Activated T-helper 17 cell treated with anti-CD3 and anti-CD28 coated beads, Interleukin-2, amount 50 U/mL, for 72 hours (primary cell): ENCODE data around the gene AP3D1. TPM values are rescaled to one million over a fixed set of nuclear protein-coding genes. Genes with fewer than 3 reads are reported as not detected.
A peak's percentile ranks its signal among the peaks of the same experiment; 100 is the strongest.
"Not testable (repeated sequence)": the region's sequence is repeated elsewhere in the genome, so short reads cannot be mapped to it uniquely, and the experiment has no call there.

Experiments
- ATAC-seq: fragments of 150-1000 bp; cut with Tn5 transposase; replicated peaks from 2 replicates; pipeline ENCODE4 v1.10.0; 2021; ENCODE audit warnings: mild to moderate bottlenecking, moderate library complexity
- H3K27ac Mint-ChIP-seq: one replicate; pipeline ENCODE4 v1.8.0; 2022; ENCODE audit warnings: mixed read lengths
- H3K27me3 Mint-ChIP-seq: one replicate; pipeline ENCODE4 v1.8.0; 2022; ENCODE audit warnings: mixed read lengths
- H3K36me3 Mint-ChIP-seq: one replicate; pipeline ENCODE4 v1.8.0; 2022; ENCODE audit warnings: low read depth, mild to moderate bottlenecking, mixed read lengths
- H3K4me1 Mint-ChIP-seq: one replicate; pipeline ENCODE4 v1.8.0; 2022; ENCODE audit warnings: mixed read lengths
- H3K4me3 Mint-ChIP-seq: one replicate; pipeline ENCODE4 v1.8.0; 2022; ENCODE audit warnings: mild to moderate bottlenecking, mixed read lengths
- H3K9me3 Mint-ChIP-seq: one replicate; pipeline ENCODE4 v1.8.0; 2022; ENCODE audit warnings: mixed read lengths
- total RNA-seq, 2 donors: library from RNA; stranded (reverse); gene quantifications; one replicate each; pipeline ENCODE4 v1.2.3, GENCODE V29; 2022

The AP3D1 gene
- total RNA-seq = 100 to 1,000 TPM in 1 of 2 donors, 10 to 100 TPM in 1; 83.6 to 108 TPM

- H3K27me3 Mint-ChIP-seq = no peaks in the 10 kb centered on the region
- peaks cover 42% of the 10 kb centered on the region for H3K36me3 Mint-ChIP-seq
- no peaks in the 10 kb centered on the region for H3K9me3 Mint-ChIP-seq
- H3K27ac Mint-ChIP-seq = peak within 1 kb of the TSS; percentile 93
- peak within 1 kb of the TSS; percentile 94 for H3K4me3 Mint-ChIP-seq
- ATAC-seq = peak; percentile 84
- peaks cover 15% of the 10 kb centered on the region for H3K4me1 Mint-ChIP-seq
Measured at GRCh38 chr19:2151339-2152229, at the start of gene AP3D1. AP3D1 (minus strand) TSS chr19:2151566; CDS start chr19:2151334, 232 bp downstream.

GRCh38 chr19:2200624-2201294, 49.4 kb upstream of the AP3D1 start:
- not testable (repeated sequence) for H3K27me3 Mint-ChIP-seq, H3K27ac Mint-ChIP-seq, H3K4me1 Mint-ChIP-seq, H3K9me3 Mint-ChIP-seq, ATAC-seq, H3K4me3 Mint-ChIP-seq
- peaks cover 73% of the 10 kb centered on the region for H3K36me3 Mint-ChIP-seq

- H3K9me3 Mint-ChIP-seq = no peaks in the 10 kb centered on the region
- no peak overlapping the region for H3K4me3 Mint-ChIP-seq
- no peaks in the 10 kb centered on the region for H3K27me3 Mint-ChIP-seq
- H3K4me1 Mint-ChIP-seq = no peaks in the 10 kb centered on the region
- H3K36me3 Mint-ChIP-seq = peaks cover 72% of the 10 kb centered on the region
- no peak for ATAC-seq
- H3K27ac Mint-ChIP-seq = no peak overlapping the region
Measured at GRCh38 chr19:2199861-2200623, 48.7 kb upstream of the AP3D1 start.

- no peaks in the 10 kb centered on the region for H3K27me3 Mint-ChIP-seq
- no peaks in the 10 kb centered on the region for H3K4me1 Mint-ChIP-seq
- no peak overlapping the region for H3K4me3 Mint-ChIP-seq
- H3K9me3 Mint-ChIP-seq = no peaks in the 10 kb centered on the region
- H3K36me3 Mint-ChIP-seq = peaks cover 68% of the 10 kb centered on the region
- no peak for ATAC-seq
- peak overlapping the region; percentile 48 for H3K27ac Mint-ChIP-seq
Measured at GRCh38 chr19:2199215-2199614, 47.8 kb upstream of the AP3D1 start.

- no peaks in the 10 kb centered on the region for H3K9me3 Mint-ChIP-seq
- ATAC-seq = no peak
- H3K27ac Mint-ChIP-seq = no peak overlapping the region
- peaks cover 68% of the 10 kb centered on the region for H3K36me3 Mint-ChIP-seq
- H3K4me3 Mint-ChIP-seq = no peak overlapping the region
- no peaks in the 10 kb centered on the region for H3K27me3 Mint-ChIP-seq
- no peaks in the 10 kb centered on the region for H3K4me1 Mint-ChIP-seq
Measured at GRCh38 chr19:2198317-2198716, 47.0 kb upstream of the AP3D1 start.

- ATAC-seq = no peak
- Mint-ChIP-seq H3K36me3 (peaks cover 72% of the 10 kb centered on the region), H3K4me1 (no peaks in the 10 kb centered on the region), H3K4me3 (no peak overlapping the region), H3K9me3 (no peaks in the 10 kb centered on the region), H3K27me3 (no peaks in the 10 kb centered on the region), H3K27ac (no peak overlapping the region)
Measured at GRCh38 chr19:2197270-2197669, 45.9 kb upstream of the AP3D1 start.

GRCh38 chr19:2195914-2196313, 44.5 kb upstream of the AP3D1 start:
- no peak overlapping the region for H3K27ac Mint-ChIP-seq
- H3K27me3 Mint-ChIP-seq = no peaks in the 10 kb centered on the region
- H3K9me3 Mint-ChIP-seq = no peaks in the 10 kb centered on the region
- no peak for ATAC-seq
- H3K36me3 Mint-ChIP-seq = peaks cover 73% of the 10 kb centered on the region
- H3K4me1 Mint-ChIP-seq = no peaks in the 10 kb centered on the region
- H3K4me3 Mint-ChIP-seq = no peak overlapping the region

- Mint-ChIP-seq H3K4me1 (no peaks in the 10 kb centered on the region), H3K9me3 (no peaks in the 10 kb centered on the region), H3K36me3 (peaks cover 73% of the 10 kb centered on the region), H3K27ac (no peak overlapping the region), H3K27me3 (no peaks in the 10 kb centered on the region), H3K4me3 (no peak overlapping the region)
- ATAC-seq = no peak
Measured at GRCh38 chr19:2195361-2195760, 44.0 kb upstream of the AP3D1 start.

- peaks cover 76% of the 10 kb centered on the region for H3K36me3 Mint-ChIP-seq
- no peak overlapping the region for H3K27ac Mint-ChIP-seq
- no peaks in the 10 kb centered on the region for H3K4me1 Mint-ChIP-seq
- H3K27me3 Mint-ChIP-seq = no peaks in the 10 kb centered on the region
- ATAC-seq = no peak
- H3K9me3 Mint-ChIP-seq = no peaks in the 10 kb centered on the region
- no peak overlapping the region for H3K4me3 Mint-ChIP-seq
Measured at GRCh38 chr19:2194513-2195078, 43.2 kb upstream of the AP3D1 start.

- Mint-ChIP-seq H3K27ac (no peak overlapping the region), H3K36me3 (peaks cover 80% of the 10 kb centered on the region), H3K9me3 (no peaks in the 10 kb centered on the region), H3K27me3 (no peaks in the 10 kb centered on the region), H3K4me1 (no peaks in the 10 kb centered on the region), H3K4me3 (no peak overlapping the region)
- ATAC-seq = no peak
Measured at GRCh38 chr19:2193807-2194206, 42.4 kb upstream of the AP3D1 start.

- Mint-ChIP-seq H3K4me1 (no peaks in the 10 kb centered on the region), H3K27ac (no peak overlapping the region), H3K9me3 (no peaks in the 10 kb centered on the region), H3K27me3 (no peaks in the 10 kb centered on the region), H3K36me3 (peaks cover 83% of the 10 kb centered on the region), H3K4me3 (no peak overlapping the region)
- ATAC-seq = no peak
Measured at GRCh38 chr19:2192862-2193261, 41.5 kb upstream of the AP3D1 start.

GRCh38 chr19:2191456-2192310, 40.3 kb upstream of the AP3D1 start:
- Mint-ChIP-seq H3K27ac (no peak overlapping the region), H3K4me1 (no peaks in the 10 kb centered on the region), H3K9me3 (no peaks in the 10 kb centered on the region), H3K36me3 (peaks cover 83% of the 10 kb centered on the region), H3K27me3 (no peaks in the 10 kb centered on the region), H3K4me3 (no peak overlapping the region)
- no peak for ATAC-seq

- Mint-ChIP-seq H3K27me3 (no peaks in the 10 kb centered on the region), H3K27ac (peak overlapping the region; percentile 41), H3K36me3 (peaks cover 88% of the 10 kb centered on the region), H3K9me3 (no peaks in the 10 kb centered on the region), H3K4me3 (no peak overlapping the region), H3K4me1 (peaks cover under 1% of the 10 kb centered on the region)
- no peak for ATAC-seq
Measured at GRCh38 chr19:2190848-2191455, 39.6 kb upstream of the AP3D1 start.
